OCI-LY3 (cell line): ENCODE data around the gene TMPRSS13.

Experiments
- EZH2phosphoT487 ChIP-seq: fragments of 200-600 bp; shearing (Covaris generic); IDR thresholded peaks from 2 replicates; pipeline ENCODE4 v1.6.1; 2018; ENCODE audit warnings: antibody characterized with exemption, mixed run types, low read depth
- TF ChIP-seq, protein P1 (sequence below): fragments of 200-600, 300-600 bp; sonication (generic); IDR thresholded peaks from 2 replicates; pipeline ENCODE4 v1.5.1; 2014; ENCODE audit warnings: antibody characterized with exemption, low read length, low read depth

DNA sequence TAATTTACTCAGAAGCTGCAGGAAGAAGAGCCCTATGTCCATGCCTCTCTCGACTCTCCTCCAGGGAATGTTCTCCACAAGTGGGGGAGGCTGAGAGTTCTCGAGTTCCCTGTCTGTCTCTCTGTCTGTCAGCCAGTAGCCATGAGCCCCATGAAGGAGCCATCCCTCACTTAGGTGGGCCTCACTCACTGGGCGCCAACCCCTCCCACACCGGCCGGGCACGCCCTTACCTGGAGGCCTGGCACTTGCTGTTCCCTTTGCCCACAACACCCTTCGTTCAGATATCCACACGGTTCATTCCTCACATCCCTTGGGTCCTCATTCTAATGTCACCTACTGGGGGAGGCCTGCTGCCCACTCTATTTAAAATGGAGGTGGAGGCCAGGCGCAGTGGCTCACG, 42.8 kb upstream of the TMPRSS13 start:
- TF ChIP-seq, protein P1, sequence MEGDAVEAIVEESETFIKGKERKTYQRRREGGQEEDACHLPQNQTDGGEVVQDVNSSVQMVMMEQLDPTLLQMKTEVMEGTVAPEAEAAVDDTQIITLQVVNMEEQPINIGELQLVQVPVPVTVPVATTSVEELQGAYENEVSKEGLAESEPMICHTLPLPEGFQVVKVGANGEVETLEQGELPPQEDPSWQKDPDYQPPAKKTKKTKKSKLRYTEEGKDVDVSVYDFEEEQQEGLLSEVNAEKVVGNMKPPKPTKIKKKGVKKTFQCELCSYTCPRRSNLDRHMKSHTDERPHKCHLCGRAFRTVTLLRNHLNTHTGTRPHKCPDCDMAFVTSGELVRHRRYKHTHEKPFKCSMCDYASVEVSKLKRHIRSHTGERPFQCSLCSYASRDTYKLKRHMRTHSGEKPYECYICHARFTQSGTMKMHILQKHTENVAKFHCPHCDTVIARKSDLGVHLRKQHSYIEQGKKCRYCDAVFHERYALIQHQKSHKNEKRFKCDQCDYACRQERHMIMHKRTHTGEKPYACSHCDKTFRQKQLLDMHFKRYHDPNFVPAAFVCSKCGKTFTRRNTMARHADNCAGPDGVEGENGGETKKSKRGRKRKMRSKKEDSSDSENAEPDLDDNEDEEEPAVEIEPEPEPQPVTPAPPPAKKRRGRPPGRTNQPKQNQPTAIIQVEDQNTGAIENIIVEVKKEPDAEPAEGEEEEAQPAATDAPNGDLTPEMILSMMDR = no peak
- TF ChIP-seq EZH2phosphoT487 = no peak
